ENCODE data around the gene MRPL34. TPM values are rescaled to one million over a fixed set of nuclear protein-coding genes. Genes with fewer than 3 reads are reported as not detected.

MRPL34 gene
- total RNA-seq, 1 donor from 2014 or later = 25.9 TPM

DNA sequence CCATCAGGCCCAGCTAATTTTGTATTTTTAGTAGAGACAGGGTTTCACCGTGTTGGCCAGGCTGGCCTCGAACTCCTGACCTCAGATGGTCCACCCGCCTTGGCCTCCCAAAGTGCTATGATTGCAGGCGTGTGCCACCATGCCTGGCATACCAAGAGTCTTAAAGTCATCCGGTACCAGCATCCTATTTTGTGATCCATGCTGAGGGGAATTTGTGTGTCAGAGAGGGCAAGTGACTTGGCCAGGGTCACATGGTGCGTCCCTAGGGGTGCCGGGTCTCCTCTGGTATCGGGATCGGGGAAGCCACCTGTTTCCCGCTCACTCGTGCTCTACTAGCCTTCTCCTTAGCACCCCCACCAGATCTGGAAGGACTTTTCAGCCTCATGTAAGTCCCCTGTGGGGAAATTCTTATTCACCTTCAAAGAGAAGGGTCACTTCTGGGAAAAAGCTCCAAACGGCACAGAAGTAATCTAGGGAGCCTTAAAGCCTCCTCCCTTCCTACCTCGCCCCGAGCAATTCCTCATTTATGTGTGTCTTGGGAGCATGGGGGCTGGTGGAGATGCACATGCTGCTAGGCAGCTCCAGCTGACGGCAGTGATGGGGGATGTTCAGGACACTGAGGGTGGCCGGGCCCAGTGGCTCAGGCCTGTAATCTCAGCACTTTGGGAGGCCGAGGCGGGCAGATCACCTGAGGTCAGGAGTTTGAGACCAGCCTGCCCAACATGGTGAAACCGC is 30.1 kb upstream of the MRPL34 start:
- no peak for DNase-seq (ENCODE audit: low spot score)
- Histone ChIP-seq H3K79me2 (ENCODE audit: low read depth) (no peaks in the 10 kb centered on the region), H2AFZ (replicated peaks) (no peak overlapping the region), H3K4me1 (no peaks in the 10 kb centered on the region), H3K4me3 (no peak overlapping the region), H3K27me3 (no peaks in the 10 kb centered on the region), H3F3A (ENCODE audit: low read depth) (peaks cover 12% of the 10 kb centered on the region), H3K9ac (no peak overlapping the region), H3K4me2 (no peak overlapping the region), H3K9me3 (ENCODE audit: low read depth) (no peaks in the 10 kb centered on the region), H3K27ac (no peak overlapping the region), H4K20me1 (ENCODE audit: low read depth) (no peaks in the 10 kb centered on the region), H3K36me3 (no peaks in the 10 kb centered on the region)
- no peaks in the 10 kb centered on the region for H3K4me1 Mint-ChIP-seq
- no peak overlapping the region for H3K27ac Mint-ChIP-seq
- H3K9me3 Mint-ChIP-seq = no peaks in the 10 kb centered on the region
- H3K4me3 Mint-ChIP-seq = no peak overlapping the region
- peaks cover 13% of the 10 kb centered on the region for H3K36me3 Mint-ChIP-seq
- TF ChIP-seq, protein P1, sequence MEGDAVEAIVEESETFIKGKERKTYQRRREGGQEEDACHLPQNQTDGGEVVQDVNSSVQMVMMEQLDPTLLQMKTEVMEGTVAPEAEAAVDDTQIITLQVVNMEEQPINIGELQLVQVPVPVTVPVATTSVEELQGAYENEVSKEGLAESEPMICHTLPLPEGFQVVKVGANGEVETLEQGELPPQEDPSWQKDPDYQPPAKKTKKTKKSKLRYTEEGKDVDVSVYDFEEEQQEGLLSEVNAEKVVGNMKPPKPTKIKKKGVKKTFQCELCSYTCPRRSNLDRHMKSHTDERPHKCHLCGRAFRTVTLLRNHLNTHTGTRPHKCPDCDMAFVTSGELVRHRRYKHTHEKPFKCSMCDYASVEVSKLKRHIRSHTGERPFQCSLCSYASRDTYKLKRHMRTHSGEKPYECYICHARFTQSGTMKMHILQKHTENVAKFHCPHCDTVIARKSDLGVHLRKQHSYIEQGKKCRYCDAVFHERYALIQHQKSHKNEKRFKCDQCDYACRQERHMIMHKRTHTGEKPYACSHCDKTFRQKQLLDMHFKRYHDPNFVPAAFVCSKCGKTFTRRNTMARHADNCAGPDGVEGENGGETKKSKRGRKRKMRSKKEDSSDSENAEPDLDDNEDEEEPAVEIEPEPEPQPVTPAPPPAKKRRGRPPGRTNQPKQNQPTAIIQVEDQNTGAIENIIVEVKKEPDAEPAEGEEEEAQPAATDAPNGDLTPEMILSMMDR (IDR thresholded peaks at IDR 0.05) = no peak
- TF ChIP-seq EZH2phosphoT487 (IDR thresholded peaks at IDR 0.05) (no peak), EZH2 (IDR thresholded peaks at IDR 0.05) (no peak)
- H3K27me3 Mint-ChIP-seq (ENCODE audit: insufficient read depth, low read depth) = peaks cover 5% of the 10 kb centered on the region

GRCh38 chr19:17279436-17279835 is 26.2 kb upstream of the MRPL34 start:
- no peaks in the 10 kb centered on the region for H3K9me3 Mint-ChIP-seq
- no peak overlapping the region for H3K4me3 ChIP-seq
- H4K20me1 ChIP-seq (ENCODE audit: low read depth) = no peaks in the 10 kb centered on the region
- TF ChIP-seq EZH2 (IDR thresholded peaks at IDR 0.05) (no peak), EZH2phosphoT487 (IDR thresholded peaks at IDR 0.05) (no peak)
- TF ChIP-seq, protein P1 (IDR thresholded peaks at IDR 0.05) = no peak
- no peak for DNase-seq (ENCODE audit: low spot score)
- H3K27ac Mint-ChIP-seq = no peak overlapping the region
- H3K79me2 ChIP-seq (ENCODE audit: low read depth) = no peaks in the 10 kb centered on the region
- peaks cover 18% of the 10 kb centered on the region for H3K27me3 ChIP-seq
- no peak overlapping the region for H2AFZ ChIP-seq (replicated peaks)
- no peaks in the 10 kb centered on the region for H3K36me3 ChIP-seq
- peaks cover 25% of the 10 kb centered on the region for H3F3A ChIP-seq (ENCODE audit: low read depth)
- H3K4me3 Mint-ChIP-seq = peak overlapping the region; percentile 41
- no peak overlapping the region for H3K4me2 ChIP-seq
- H3K9me3 ChIP-seq (ENCODE audit: low read depth) = no peaks in the 10 kb centered on the region
- no peak overlapping the region for H3K9ac ChIP-seq
- peaks cover 10% of the 10 kb centered on the region for H3K27me3 Mint-ChIP-seq (ENCODE audit: insufficient read depth, low read depth)
- peaks cover 5% of the 10 kb centered on the region for H3K4me1 Mint-ChIP-seq
- H3K4me1 ChIP-seq = no peaks in the 10 kb centered on the region
- no peak overlapping the region for H3K27ac ChIP-seq
- peaks cover 7% of the 10 kb centered on the region for H3K36me3 Mint-ChIP-seq

DNA sequence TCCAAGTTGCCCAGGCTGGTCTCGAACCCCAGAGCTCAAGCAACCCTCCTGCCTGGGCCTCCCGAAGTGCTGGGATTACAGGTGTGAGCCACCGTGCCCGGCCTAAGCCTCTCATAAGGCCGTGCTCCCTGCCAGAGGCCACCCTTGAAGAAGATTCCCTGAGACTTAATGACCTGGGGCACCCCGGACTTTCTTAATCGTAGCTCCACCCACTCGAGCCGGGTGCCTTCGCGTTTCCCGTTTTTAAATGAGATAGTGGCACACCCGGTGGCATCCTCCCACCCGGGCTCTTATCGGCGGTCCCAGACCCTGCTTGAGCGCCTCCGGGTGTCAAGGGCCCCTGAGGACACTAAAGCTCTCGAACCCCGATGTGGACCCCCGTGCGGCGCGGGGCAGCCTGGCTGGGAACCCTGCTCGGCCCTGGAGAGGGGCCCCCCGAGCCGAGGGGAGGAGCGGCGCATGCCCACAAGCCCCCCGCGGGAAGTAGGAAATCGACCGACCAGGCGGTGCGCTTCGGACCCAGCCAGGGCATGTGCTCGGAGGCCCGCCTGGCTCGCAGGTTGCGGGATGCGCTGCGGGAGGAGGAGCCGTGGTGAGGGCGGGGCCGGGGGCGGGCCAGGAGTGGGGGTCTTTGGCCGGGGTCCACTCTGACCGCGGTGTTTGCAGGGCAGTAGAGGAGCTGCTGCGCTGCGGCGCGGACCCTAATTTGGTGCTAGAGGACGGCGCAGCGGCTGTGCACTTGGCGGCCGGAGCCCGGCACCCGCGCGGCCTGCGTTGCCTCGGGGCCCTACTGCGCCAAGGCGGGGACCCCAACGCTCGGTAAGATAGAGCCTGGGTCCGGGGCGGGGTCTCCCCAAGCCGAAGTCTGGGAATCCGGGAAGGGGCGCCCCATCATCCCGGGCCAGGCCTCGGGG is 24.0 kb upstream of the MRPL34 start, which contains the start of gene ANKLE1:
ANKLE1 (plus strand) TSS at position 511 of the 914 bp plus-strand sequence; CDS start at position 531, 20 bp downstream.
- Mint-ChIP-seq H3K4me3 (peak within 1 kb of the TSS; percentile 86), H3K4me1 (peaks cover 5% of the 10 kb centered on the region), H3K27me3 (ENCODE audit: insufficient read depth, low read depth) (peaks cover 10% of the 10 kb centered on the region), H3K27ac (no peak within 1 kb of the TSS), H3K36me3 (peaks cover 5% of the 10 kb centered on the region), H3K9me3 (no peaks in the 10 kb centered on the region)
- H3K4me2 ChIP-seq = peak within 1 kb of the TSS; percentile 73
- H3K9ac ChIP-seq = no peak within 1 kb of the TSS
- H3K27me3 ChIP-seq = peaks cover 18% of the 10 kb centered on the region
- no peaks in the 10 kb centered on the region for H3K9me3 ChIP-seq (ENCODE audit: low read depth)
- DNase-seq (ENCODE audit: low spot score) = peak; percentile 54
- H2AFZ ChIP-seq (replicated peaks) = peak within 1 kb of the TSS; percentile 58
- no peak for TF ChIP-seq EZH2phosphoT487 (IDR thresholded peaks at IDR 0.05)
- TF ChIP-seq EZH2 (IDR thresholded peaks at IDR 0.05) = peak; percentile 45
- TF ChIP-seq, protein P1 (IDR thresholded peaks at IDR 0.05) = no peak
- peak within 1 kb of the TSS; percentile 40 for H3K4me3 ChIP-seq
- H3F3A ChIP-seq (ENCODE audit: low read depth) = peaks cover 25% of the 10 kb centered on the region
- no peaks in the 10 kb centered on the region for H3K79me2 ChIP-seq (ENCODE audit: low read depth)
- no peak within 1 kb of the TSS for H3K27ac ChIP-seq
- H4K20me1 ChIP-seq (ENCODE audit: low read depth) = no peaks in the 10 kb centered on the region
- H3K4me1 ChIP-seq = no peaks in the 10 kb centered on the region
- H3K36me3 ChIP-seq = no peaks in the 10 kb centered on the region

Data from neural progenitor cell (in vitro differentiated cells).